Hepatocyte (in vitro differentiated cells): ENCODE measurements around the gene FSD1. TPM values are rescaled to one million over a fixed set of nuclear protein-coding genes. Genes with fewer than 3 reads are reported as not detected.
"Not testable (repeated sequence)": the region's sequence is repeated elsewhere in the genome, so short reads cannot be mapped to it uniquely, and the experiment has no call there.

Experiments used
- DNase-seq: peaks from one replicate; pipeline ENCODE4 v3.0.0-alpha.2; 2016; ENCODE audit warnings: low spot score
- H2AFZ ChIP-seq: fragments of 200-600 bp; sonication (generic); 2 replicates; pipeline ENCODE4 v1.6.0; 2016; ENCODE audit warnings: antibody characterized with exemption, mild to moderate bottlenecking
- H3K27ac ChIP-seq: fragments of 200-600 bp; sonication (generic); 2 replicates; pipeline ENCODE4 v1.5.1; 2016; ENCODE audit warnings: mild to moderate bottlenecking
- H3K27me3 ChIP-seq: fragments of 200-600 bp; sonication (generic); 2 replicates; pipeline ENCODE4 v1.6.1; 2016
- H3K36me3 ChIP-seq: fragments of 200-600 bp; sonication (generic); replicated peaks from 2 replicates; pipeline ENCODE4 v1.5.1; 2016; ENCODE audit warnings: low read depth; ENCODE audit not compliant: insufficient read depth
- H3K4me1 ChIP-seq: fragments of 200-600 bp; sonication (generic); 2 replicates; pipeline ENCODE4 v1.5.1; 2016; ENCODE audit warnings: mild to moderate bottlenecking, moderate library complexity; ENCODE audit not compliant: insufficient read depth
- H3K4me2 ChIP-seq: fragments of 200-600 bp; sonication (generic); 2 replicates; pipeline ENCODE4 v1.6.0; 2016
- H3K4me3 ChIP-seq: fragments of 200-600 bp; sonication (generic); 2 replicates; pipeline ENCODE4 v1.5.1; 2016; ENCODE audit warnings: mild to moderate bottlenecking
- H3K79me2 ChIP-seq: fragments of 200-600 bp; sonication (generic); 2 replicates; pipeline ENCODE4 v1.6.0; 2017; ENCODE audit warnings: mild to moderate bottlenecking
- H3K9me2 ChIP-seq: fragments of 200-600 bp; sonication (generic); replicated peaks from 2 replicates; pipeline ENCODE4 v1.6.0; 2017; ENCODE audit warnings: mild to moderate bottlenecking; ENCODE audit not compliant: insufficient read depth
- H3K9me3 ChIP-seq: fragments of 200-600 bp; sonication (generic); 2 replicates; pipeline ENCODE4 v1.5.1; 2016; ENCODE audit warnings: low read depth, mild to moderate bottlenecking
- H4K20me1 ChIP-seq: fragments of 200-600 bp; sonication (generic); 2 replicates; pipeline ENCODE4 v1.6.0; 2016; ENCODE audit warnings: mild to moderate bottlenecking; ENCODE audit not compliant: insufficient read depth, poor library complexity, severe bottlenecking
- EZH2 ChIP-seq: fragments of 200-600 bp; sonication (generic); IDR thresholded peaks from 2 replicates; pipeline ENCODE4 v1.6.1; 2016; ENCODE audit warnings: antibody characterized with exemption, mild to moderate bottlenecking, borderline replicate concordance
- EZH2phosphoT487 ChIP-seq: fragments of 200-600 bp; sonication (generic); IDR thresholded peaks from one replicate; pipeline ENCODE4 v1.6.1; 2018; ENCODE audit warnings: antibody characterized with exemption, mild to moderate bottlenecking, low read depth, moderate library complexity; ENCODE audit not compliant: unreplicated experiment, severe bottlenecking
- WGBS: methylation state at CpG from one replicate; pipeline ENCODE4 v1.1.6; 2016; ENCODE audit warnings: low lambda C conversion rate; ENCODE audit errors: missing lambda C conversion rate; 5-methylcytosine and 5-hydroxymethylcytosine counted together
- polyA plus RNA-seq: library from polyadenylated mRNA; unstranded; fragments of >200 nt; fragmentation: Nextera tagmentation; extraction: Ambion mirVana; gene quantifications from 2 replicates; pipeline ENCODE4 v1.2.1, GENCODE V29; 2016
- total RNA-seq: library from RNA; depleted of rRNA; stranded (reverse); fragments of >200 nt; gene quantifications from 2 replicates; pipeline ENCODE4 v1.2.3, GENCODE V29; 2014
- TF ChIP-seq, protein P1 (sequence below): fragments of 200-600 bp; sonication (generic); IDR thresholded peaks from 2 replicates; pipeline ENCODE4 v1.5.1; 2016; ENCODE audit warnings: antibody characterized with exemption, mild to moderate bottlenecking; ENCODE audit not compliant: poor library complexity

The FSD1 gene
- total and polyA plus RNA-seq, 2 experiments from 2014 or later: 2.8 to 6.3 TPM

DNA sequence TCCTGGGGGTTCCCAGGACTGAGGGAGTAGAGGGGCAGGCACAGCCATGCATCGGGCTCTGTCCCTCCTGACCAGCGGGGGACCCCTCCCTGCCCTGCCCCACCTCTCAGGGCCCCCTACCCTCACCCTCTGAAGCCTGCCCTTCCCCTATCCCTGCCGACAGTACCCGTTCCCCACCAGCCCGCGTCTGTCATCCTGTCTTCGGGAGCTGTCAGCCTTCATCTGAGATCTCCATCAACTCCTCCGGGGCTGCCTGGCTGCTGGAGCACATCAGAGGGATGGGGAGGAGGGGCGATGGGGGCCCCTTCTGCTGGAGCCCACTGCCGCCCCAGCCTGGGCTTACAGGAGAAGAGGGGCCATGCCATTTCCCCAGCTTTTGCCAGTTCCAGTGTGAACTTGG lies 31.5 kb upstream of the FSD1 start:
- DNase-seq: no peak
- no peak for TF ChIP-seq EZH2
- TF ChIP-seq, protein P1, sequence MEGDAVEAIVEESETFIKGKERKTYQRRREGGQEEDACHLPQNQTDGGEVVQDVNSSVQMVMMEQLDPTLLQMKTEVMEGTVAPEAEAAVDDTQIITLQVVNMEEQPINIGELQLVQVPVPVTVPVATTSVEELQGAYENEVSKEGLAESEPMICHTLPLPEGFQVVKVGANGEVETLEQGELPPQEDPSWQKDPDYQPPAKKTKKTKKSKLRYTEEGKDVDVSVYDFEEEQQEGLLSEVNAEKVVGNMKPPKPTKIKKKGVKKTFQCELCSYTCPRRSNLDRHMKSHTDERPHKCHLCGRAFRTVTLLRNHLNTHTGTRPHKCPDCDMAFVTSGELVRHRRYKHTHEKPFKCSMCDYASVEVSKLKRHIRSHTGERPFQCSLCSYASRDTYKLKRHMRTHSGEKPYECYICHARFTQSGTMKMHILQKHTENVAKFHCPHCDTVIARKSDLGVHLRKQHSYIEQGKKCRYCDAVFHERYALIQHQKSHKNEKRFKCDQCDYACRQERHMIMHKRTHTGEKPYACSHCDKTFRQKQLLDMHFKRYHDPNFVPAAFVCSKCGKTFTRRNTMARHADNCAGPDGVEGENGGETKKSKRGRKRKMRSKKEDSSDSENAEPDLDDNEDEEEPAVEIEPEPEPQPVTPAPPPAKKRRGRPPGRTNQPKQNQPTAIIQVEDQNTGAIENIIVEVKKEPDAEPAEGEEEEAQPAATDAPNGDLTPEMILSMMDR: no peak
- no peak for TF ChIP-seq EZH2phosphoT487
- Histone ChIP-seq H4K20me1 (no peaks in the 10 kb centered on the region), H3K4me1 (no peaks in the 10 kb centered on the region), H2AFZ (no peak overlapping the region), H3K4me2 (no peak overlapping the region), H3K4me3 (no peak overlapping the region), H3K9me3 (no peaks in the 10 kb centered on the region), H3K27ac (no peak overlapping the region), H3K27me3 (peaks cover 10% of the 10 kb centered on the region), H3K79me2 (no peaks in the 10 kb centered on the region), H3K36me3 (no peaks in the 10 kb centered on the region), H3K9me2 (no peaks in the 10 kb centered on the region)
- WGBS: 81% methylated on average over 6 of the region's 10 CpGs

DNA sequence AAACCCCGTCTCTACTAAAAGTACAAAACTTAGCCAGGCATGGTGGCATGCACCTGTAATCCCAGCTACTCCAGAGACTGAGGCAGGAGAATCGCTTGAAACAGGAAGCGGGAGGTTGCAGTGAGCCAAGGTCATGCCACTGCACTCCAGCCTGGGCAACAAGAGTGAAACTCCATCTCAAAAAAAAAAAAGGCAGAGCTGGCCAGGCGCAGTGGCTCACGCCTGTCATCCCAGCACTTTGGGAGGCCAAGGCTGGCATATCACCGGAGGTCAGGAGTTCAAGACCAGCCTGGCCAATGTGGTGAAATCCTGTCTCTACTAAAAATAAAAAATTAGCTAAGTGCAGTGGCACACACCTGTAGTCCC lies 30.1 kb upstream of the FSD1 start:
- H4K20me1 ChIP-seq, H3K4me3 ChIP-seq, H3K9me2 ChIP-seq, H2AFZ ChIP-seq, H3K27ac ChIP-seq, H3K9me3 ChIP-seq, H3K4me2 ChIP-seq, H3K4me1 ChIP-seq, H3K79me2 ChIP-seq, H3K36me3 ChIP-seq, DNase-seq: not testable (repeated sequence)
- 98% methylated on average over 6 of the region's 6 CpGs for WGBS
- H3K27me3 ChIP-seq: peaks cover 24% of the 10 kb centered on the region

DNA sequence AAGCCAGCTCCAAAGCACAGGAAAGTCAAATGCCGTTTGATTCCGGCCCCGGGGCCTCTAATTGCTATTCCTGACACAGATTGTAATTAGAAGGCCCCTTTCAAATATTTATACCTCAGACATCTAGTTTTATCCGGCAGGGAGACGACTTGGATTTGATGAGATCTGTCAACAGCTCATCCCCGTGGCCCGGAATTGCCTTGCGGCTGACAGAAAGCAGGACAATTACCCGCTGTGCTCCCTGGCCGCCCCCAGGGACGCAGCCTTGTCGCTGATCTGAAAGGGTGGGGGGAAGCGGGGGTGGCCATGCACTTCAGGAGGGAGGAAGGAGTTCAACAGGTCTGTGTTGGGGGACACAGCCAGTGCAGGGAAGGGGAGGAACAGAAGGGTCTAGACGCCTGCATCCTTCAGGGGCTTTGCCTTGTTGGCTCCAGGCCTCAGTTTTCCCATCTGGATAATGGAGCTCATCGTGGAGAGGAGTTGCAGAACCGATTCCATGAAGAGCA lies 27.2 kb upstream of the FSD1 start:
- Histone ChIP-seq H3K36me3 (no peaks in the 10 kb centered on the region), H3K79me2 (no peaks in the 10 kb centered on the region), H3K27me3 (peaks cover 47% of the 10 kb centered on the region), H3K4me3 (no peak overlapping the region), H3K9me2 (no peaks in the 10 kb centered on the region), H2AFZ (no peak overlapping the region), H3K4me2 (no peak overlapping the region), H3K4me1 (peaks cover 7% of the 10 kb centered on the region), H3K9me3 (no peaks in the 10 kb centered on the region), H4K20me1 (no peaks in the 10 kb centered on the region), H3K27ac (no peak overlapping the region)
- 34% methylated on average over 16 of the region's 16 CpGs for WGBS
- TF ChIP-seq EZH2phosphoT487 (no peak), EZH2 (no peak)
- TF ChIP-seq, protein P1: no peak
- DNase-seq: no peak

DNA sequence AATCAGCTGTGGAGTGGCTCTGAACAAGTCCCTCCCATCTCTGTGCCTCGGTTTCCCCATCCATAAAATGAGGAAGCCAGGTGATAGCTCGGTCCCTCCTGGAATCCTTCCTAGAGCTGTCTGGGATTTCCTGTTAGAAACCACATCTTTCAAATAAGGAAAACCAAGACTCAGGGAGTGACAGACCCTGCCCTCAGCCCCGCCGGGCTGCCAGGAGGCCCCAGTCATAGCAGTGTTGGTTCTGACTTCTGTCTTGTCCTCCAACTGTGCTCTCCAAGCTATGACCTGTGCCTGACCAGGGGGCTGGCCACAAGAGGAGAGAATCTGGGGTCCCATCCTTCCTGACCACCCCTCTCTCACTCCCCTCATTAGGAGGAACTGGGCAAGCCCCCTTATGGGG lies 26.4 kb upstream of the FSD1 start:
- Histone ChIP-seq H2AFZ (no peak overlapping the region), H3K4me2 (no peak overlapping the region), H4K20me1 (no peaks in the 10 kb centered on the region), H3K4me3 (no peak overlapping the region), H3K9me3 (no peaks in the 10 kb centered on the region), H3K9me2 (no peaks in the 10 kb centered on the region), H3K27ac (no peak overlapping the region), H3K36me3 (no peaks in the 10 kb centered on the region), H3K4me1 (peaks cover 7% of the 10 kb centered on the region), H3K27me3 (peaks cover 47% of the 10 kb centered on the region), H3K79me2 (no peaks in the 10 kb centered on the region)
- TF ChIP-seq, protein P1: no peak
- TF ChIP-seq EZH2phosphoT487 (no peak), EZH2 (no peak)
- WGBS: 24% methylated on average over 4 of the region's 4 CpGs
- no peak for DNase-seq
